HG03175 (cell line): Measurements from ENCODE around the gene DUSP14.

Source experiments
- ATAC-seq: cut with Tn5 transposase; IDR thresholded peaks from one replicate; pipeline ENCODE4 v1.9.1; 2021; ENCODE audit warnings: mild to moderate bottlenecking, moderate library complexity; ENCODE audit not compliant: unreplicated experiment

The DUSP14 gene

DNA sequence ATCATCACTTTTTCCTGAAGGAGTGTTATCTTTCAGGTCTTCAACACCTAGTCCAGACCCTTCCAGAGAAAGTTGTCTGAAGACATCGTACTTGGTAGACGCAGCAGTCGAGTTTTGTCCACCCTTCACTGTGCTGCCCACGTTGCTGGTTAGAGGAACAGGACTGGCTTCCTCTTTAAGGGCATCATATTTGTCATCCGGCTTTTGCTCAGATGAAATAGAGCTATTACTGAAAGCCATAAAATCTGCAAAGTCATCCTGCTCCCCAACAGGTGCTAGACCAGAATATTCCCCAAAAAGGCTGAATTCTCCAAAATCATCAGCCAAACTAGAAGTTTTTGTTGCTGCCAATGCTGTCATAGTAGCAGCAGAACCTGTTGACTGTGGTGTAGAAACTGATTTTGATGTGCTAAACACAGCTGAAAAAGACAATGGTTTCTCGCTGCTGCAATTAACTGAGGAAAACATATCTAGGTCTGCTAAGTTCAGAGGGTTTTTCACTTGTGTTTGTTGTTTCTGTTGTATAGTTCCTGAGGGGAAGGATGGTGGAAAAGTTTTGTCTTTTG, 63.8 kb downstream of the DUSP14 start:
- no peak for ATAC-seq

DNA sequence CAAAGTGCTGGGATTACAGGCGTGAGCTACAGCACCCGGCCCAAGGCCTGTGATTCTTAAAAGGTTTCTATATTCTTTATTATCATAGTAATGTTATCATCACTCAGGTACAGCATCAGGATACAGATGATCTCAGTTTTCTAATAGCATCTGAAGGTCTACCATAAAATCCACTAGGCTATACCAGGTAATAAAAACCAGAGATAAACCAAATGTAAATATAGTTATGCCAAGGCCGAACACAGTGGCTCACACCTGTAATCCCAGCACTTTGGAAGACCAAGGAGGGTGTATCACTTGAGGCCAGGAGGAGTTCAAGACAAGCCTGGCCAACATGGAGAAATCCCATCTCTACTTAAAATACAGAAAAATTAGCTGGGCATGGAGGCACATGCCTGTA, 65.7 kb downstream of the DUSP14 start:
- no peak for ATAC-seq

DNA sequence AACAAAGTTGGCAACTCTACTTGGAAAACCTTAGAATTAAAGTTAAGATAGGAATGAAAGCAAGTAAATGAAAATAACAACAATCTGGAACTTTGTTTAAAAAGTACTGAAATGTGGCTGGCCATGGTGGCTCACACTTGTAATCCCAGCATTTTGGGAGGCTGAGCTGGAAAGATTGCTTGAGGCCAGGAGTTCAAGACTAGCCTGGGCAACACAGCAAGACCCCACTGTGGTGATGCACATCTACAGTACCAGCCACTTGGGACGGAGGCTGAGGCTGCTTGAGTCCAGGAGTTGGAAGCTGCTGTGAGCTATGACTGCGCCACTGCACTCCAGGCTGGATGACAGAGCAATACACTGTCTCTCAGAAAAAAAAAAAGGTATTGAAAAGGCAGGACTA, 67.8 kb downstream of the DUSP14 start:
- no peak for ATAC-seq

DNA sequence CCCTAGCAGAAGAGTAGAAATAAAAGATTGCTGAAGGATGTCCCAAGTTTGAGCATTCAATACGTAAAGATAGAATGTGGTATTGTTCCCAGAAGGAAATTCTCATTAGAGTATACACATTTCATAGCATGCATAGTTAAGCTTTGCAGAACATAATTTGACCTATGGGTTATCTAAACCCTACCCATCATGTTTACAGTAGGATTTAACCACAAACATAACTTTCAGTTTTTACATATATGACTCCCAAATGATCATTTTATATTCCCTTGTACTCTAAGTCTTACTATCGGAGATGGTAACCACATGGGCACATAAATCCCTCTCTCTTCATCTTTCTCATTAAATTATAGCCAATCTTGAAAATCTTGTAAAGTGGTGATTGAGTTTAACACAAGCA, 68.6 kb downstream of the DUSP14 start:
- ATAC-seq: no peak

DNA sequence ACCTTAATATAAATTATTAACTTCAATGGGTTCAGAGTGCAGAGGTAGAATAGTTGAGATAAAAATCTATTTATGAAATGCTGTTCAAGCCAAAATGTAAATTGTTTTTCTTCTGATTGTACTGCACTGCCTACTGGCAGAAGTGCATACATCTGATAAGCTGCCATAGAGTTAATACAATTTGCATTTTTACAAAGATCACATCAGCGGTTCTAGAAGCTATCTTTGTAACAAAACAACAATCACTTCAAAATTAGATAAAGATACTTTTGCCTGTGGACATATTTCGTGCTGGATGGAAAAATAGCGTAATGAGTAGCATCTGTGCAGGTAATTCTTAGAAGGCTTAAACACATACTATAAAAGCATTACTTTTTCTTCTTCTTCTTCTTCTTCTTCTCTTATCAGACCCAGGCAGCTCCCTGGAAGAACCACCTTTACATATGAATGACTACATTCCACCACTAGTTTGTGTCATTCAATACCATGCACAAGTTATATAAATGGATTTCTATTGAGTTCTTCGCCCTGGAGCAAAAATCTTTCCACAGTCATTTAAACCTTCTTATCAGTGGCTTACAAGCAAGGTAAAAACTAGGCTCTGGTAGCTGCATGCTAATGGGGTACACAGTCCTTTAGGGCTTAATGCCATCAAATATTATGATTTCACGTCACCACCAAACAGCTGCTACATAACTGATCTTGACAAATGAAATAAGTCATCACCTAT, 72.5 kb downstream of the DUSP14 start:
- ATAC-seq: no peak
